ENCODE data around the gene CELA2A. TPM values are rescaled to one million over a fixed set of nuclear protein-coding genes. Genes with fewer than 3 reads are reported as not detected.

CELA2A gene
- polyA plus RNA-seq, 1 of the 3 experiments (the other 2 are of a cell fraction), result not detected

DNA sequence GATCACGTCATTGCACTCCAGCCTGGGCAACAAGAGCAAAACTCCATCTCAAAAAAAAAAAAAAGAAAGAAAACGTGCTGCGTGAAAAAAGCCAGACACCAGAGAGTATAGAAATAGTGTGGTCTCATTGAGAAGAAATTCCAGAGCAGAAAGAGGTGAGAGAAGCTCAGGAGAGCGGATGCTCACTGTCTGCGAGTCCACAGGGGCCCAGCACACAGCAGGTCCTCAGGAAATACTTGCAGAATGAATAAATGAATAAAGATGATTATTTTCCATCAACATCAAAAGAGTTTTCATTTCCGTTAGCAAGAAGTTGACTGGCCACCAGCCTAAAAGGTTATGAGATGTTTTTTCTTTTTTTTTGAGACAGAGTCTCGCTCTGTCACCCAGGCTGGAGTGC lies 53.1 kb downstream of the CELA2A start:
- Histone ChIP-seq H3K4me2 (no peak overlapping the region), H3K79me2 (ENCODE audit: insufficient read depth) (no peaks in the 10 kb centered on the region), H3F3A (replicated peaks; ENCODE audit: insufficient read depth) (no peaks in the 10 kb centered on the region), H2AFZ (ENCODE audit: low read depth) (no peak overlapping the region), H3K27me3 (ENCODE audit: insufficient read depth) (no peaks in the 10 kb centered on the region), H3K4me3 (ENCODE audit: low read depth in 2 of 2, low read length in 1 of 2) (no peak overlapping the region), H3K36me3 (replicated peaks in 1 of 2; ENCODE audit: control insufficient read depth in 1 of 2, insufficient read depth in 2 of 2, low read length in 1 of 2) (peaks cover 0 to 12% of the 10 kb centered on the region in 2 experiments), H3K4me1 (ENCODE audit: control insufficient read depth in 1 of 2, insufficient read depth in 2 of 2, low read depth in 1 of 2, low read length in 1 of 2) (no peaks in the 10 kb centered on the region), H3K9me3 (no peaks in the 10 kb centered on the region), H3K27ac (ENCODE audit: low read depth in 2 of 2, low read length in 1 of 2) (no peak overlapping the region), H4K20me1 (ENCODE audit: insufficient read depth) (no peaks in the 10 kb centered on the region), H3K9ac (no peak overlapping the region), H3K9me2 (no peaks in the 10 kb centered on the region)
- ChIA-PET POLR2A (no interaction called here), CTCF (no interaction called here)
- WGBS (ENCODE audit: low lambda C conversion rate), result 81% methylated on average over 7 of the region's 7 CpGs
- TF ChIP-seq MEF2A (IDR thresholded peaks at IDR 0.05; ENCODE audit: borderline replicate concordance, low read depth) (no peak), EZH2phosphoT487 (IDR thresholded peaks at IDR 0.05; ENCODE audit: borderline replicate concordance, low read depth) (no peak), TAF1 (IDR thresholded peaks at IDR 0.05; ENCODE audit: borderline replicate concordance, low read depth, low read length) (no peak), FOXM1 (IDR thresholded peaks at IDR 0.05; ENCODE audit: low read depth) (no peak), GATA2 (CRISPR knock-in tag; IDR thresholded peaks at IDR 0.05) (no peak), ELF1 (IDR thresholded peaks at IDR 0.05) (no peak), RFX5 (IDR thresholded peaks at IDR 0.05; ENCODE audit: low read length) (no peak)
- TF ChIP-seq, protein P1, sequence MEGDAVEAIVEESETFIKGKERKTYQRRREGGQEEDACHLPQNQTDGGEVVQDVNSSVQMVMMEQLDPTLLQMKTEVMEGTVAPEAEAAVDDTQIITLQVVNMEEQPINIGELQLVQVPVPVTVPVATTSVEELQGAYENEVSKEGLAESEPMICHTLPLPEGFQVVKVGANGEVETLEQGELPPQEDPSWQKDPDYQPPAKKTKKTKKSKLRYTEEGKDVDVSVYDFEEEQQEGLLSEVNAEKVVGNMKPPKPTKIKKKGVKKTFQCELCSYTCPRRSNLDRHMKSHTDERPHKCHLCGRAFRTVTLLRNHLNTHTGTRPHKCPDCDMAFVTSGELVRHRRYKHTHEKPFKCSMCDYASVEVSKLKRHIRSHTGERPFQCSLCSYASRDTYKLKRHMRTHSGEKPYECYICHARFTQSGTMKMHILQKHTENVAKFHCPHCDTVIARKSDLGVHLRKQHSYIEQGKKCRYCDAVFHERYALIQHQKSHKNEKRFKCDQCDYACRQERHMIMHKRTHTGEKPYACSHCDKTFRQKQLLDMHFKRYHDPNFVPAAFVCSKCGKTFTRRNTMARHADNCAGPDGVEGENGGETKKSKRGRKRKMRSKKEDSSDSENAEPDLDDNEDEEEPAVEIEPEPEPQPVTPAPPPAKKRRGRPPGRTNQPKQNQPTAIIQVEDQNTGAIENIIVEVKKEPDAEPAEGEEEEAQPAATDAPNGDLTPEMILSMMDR (IDR thresholded peaks at IDR 0.05), result no peak
- TF ChIP-seq, protein P2, sequence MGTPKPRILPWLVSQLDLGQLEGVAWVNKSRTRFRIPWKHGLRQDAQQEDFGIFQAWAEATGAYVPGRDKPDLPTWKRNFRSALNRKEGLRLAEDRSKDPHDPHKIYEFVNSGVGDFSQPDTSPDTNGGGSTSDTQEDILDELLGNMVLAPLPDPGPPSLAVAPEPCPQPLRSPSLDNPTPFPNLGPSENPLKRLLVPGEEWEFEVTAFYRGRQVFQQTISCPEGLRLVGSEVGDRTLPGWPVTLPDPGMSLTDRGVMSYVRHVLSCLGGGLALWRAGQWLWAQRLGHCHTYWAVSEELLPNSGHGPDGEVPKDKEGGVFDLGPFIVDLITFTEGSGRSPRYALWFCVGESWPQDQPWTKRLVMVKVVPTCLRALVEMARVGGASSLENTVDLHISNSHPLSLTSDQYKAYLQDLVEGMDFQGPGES (IDR thresholded peaks at IDR 0.05; ENCODE audit: low read depth, low read length), result no peak
- TF ChIP-seq, protein P3, sequence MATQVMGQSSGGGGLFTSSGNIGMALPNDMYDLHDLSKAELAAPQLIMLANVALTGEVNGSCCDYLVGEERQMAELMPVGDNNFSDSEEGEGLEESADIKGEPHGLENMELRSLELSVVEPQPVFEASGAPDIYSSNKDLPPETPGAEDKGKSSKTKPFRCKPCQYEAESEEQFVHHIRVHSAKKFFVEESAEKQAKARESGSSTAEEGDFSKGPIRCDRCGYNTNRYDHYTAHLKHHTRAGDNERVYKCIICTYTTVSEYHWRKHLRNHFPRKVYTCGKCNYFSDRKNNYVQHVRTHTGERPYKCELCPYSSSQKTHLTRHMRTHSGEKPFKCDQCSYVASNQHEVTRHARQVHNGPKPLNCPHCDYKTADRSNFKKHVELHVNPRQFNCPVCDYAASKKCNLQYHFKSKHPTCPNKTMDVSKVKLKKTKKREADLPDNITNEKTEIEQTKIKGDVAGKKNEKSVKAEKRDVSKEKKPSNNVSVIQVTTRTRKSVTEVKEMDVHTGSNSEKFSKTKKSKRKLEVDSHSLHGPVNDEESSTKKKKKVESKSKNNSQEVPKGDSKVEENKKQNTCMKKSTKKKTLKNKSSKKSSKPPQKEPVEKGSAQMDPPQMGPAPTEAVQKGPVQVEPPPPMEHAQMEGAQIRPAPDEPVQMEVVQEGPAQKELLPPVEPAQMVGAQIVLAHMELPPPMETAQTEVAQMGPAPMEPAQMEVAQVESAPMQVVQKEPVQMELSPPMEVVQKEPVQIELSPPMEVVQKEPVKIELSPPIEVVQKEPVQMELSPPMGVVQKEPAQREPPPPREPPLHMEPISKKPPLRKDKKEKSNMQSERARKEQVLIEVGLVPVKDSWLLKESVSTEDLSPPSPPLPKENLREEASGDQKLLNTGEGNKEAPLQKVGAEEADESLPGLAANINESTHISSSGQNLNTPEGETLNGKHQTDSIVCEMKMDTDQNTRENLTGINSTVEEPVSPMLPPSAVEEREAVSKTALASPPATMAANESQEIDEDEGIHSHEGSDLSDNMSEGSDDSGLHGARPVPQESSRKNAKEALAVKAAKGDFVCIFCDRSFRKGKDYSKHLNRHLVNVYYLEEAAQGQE (IDR thresholded peaks at IDR 0.05; ENCODE audit: low read depth, low read length), result no peak
- TF ChIP-seq, protein P4, sequence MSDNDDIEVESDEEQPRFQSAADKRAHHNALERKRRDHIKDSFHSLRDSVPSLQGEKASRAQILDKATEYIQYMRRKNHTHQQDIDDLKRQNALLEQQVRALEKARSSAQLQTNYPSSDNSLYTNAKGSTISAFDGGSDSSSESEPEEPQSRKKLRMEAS (IDR thresholded peaks at IDR 0.05; ENCODE audit: low read depth), result no peak
- no peak for DNase-seq

Data from SK-N-SH (cell line).